H1 (cell line): Measurements from ENCODE around the gene WNT9B. TPM values are rescaled to one million over a fixed set of nuclear protein-coding genes. Genes with fewer than 3 reads are reported as not detected.

Experiments
- CTCF ChIA-PET: fragments of 300-600 bp; sonication (Branson Sonifier 250); formaldehyde crosslinking; loops from one replicate; lab custom pipeline; 2021; ENCODE audit not compliant: partially characterized antibody; lab: Charles Lee
- POLR2A ChIA-PET: fragments of 300-600 bp; sonication (Branson Sonifier 250); formaldehyde crosslinking; loops from one replicate; lab custom pipeline; 2021; ENCODE audit warnings: inconsistent platforms; ENCODE audit not compliant: partially characterized antibody; lab: Charles Lee
- DNase-seq, 2 experiments: peaks; one replicate each; pipeline versions ENCODE4 v3.0.0 to v3.0.0-alpha.2; 2010 to 2022; ENCODE audit warnings: low spot score in 2 of 2, low read depth in 1 of 2, mixed read lengths in 1 of 2
- FAIRE-seq: peaks from 2 replicates; lab custom pipeline; 2011; peaks lifted over from hg19 to GRCh38; lab: Jason Lieb, UNC
- H2AFZ ChIP-seq: 2 replicates; pipeline ENCODE4 v1.8.1; 2012; ENCODE audit warnings: low read length, inconsistent platforms
- H2AK5ac ChIP-seq: 2 replicates; pipeline ENCODE4 v1.6.1; 2013; ENCODE audit warnings: low read depth, low read length
- H2BK120ac ChIP-seq: replicated peaks from 2 replicates; pipeline ENCODE3; 2013; ENCODE audit warnings: low read depth, low read length, inconsistent platforms
- H2BK12ac ChIP-seq: 2 replicates; pipeline ENCODE4 v1.6.1; 2013; ENCODE audit warnings: low read depth, low read length
- H2BK15ac ChIP-seq: 2 replicates; pipeline ENCODE4 v1.6.1; 2013; ENCODE audit warnings: low read length
- H2BK20ac ChIP-seq: 2 replicates; pipeline ENCODE4 v1.6.1; 2013; ENCODE audit warnings: low read length
- H2BK5ac ChIP-seq: 2 replicates; pipeline ENCODE4 v1.6.1; 2013; ENCODE audit warnings: low read depth, low read length
- H3K14ac ChIP-seq: 2 replicates; pipeline ENCODE4 v1.6.1; 2013; ENCODE audit warnings: inconsistent platforms; ENCODE audit not compliant: insufficient read length
- H3K18ac ChIP-seq: 2 replicates; pipeline ENCODE4 v1.6.1; 2013; ENCODE audit warnings: low read length; ENCODE audit errors: extremely low read depth
- H3K23ac ChIP-seq: 2 replicates; pipeline ENCODE4 v1.6.1; 2013; ENCODE audit warnings: inconsistent platforms; ENCODE audit not compliant: insufficient read length
- H3K23me2 ChIP-seq: 2 replicates; pipeline ENCODE4 v1.6.1; 2013; ENCODE audit warnings: low read depth, low read length
- H3K27ac ChIP-seq: 2 replicates; pipeline ENCODE4 v1.6.1; 2011; ENCODE audit warnings: low read depth, low read length, inconsistent platforms
- H3K27me3 ChIP-seq, 4 experiments: replicated peaks in 1 of 4; 1 replicate in 1 of 4; 2 replicates in 3 of 4; pipeline versions ENCODE4 v1.6.1 to v1.8.1; 2011 to 2013; ENCODE audit warnings: low read length in 3 of 4, mild to moderate bottlenecking in 3 of 4, inconsistent platforms in 2 of 4, mixed read lengths in 2 of 4, moderate library complexity in 1 of 4; ENCODE audit not compliant: control insufficient read depth in 3 of 4, insufficient read depth in 3 of 4; ENCODE audit errors: extremely low read depth in 1 of 4
- H3K36me3 ChIP-seq, 4 experiments: 2 replicates each; pipeline versions ENCODE4 v1.6.1 to v1.8.1; 2011 to 2013; ENCODE audit warnings: mild to moderate bottlenecking in 4 of 4, low read length in 3 of 4, moderate library complexity in 2 of 4, control low read depth in 1 of 4, inconsistent platforms in 1 of 4; ENCODE audit not compliant: insufficient read depth in 4 of 4, control insufficient read depth in 2 of 4
- H3K4ac ChIP-seq: replicated peaks from 2 replicates; pipeline ENCODE3; 2013; ENCODE audit warnings: low read length, low read depth, mixed read lengths, inconsistent platforms; ENCODE audit not compliant: insufficient read length
- H3K4me1 ChIP-seq, 4 experiments: replicated peaks in 1 of 4; 1 replicate in 1 of 4; 2 replicates in 3 of 4; pipeline versions ENCODE4 v1.6.1 to v1.8.1; 2011 to 2013; ENCODE audit warnings: low read length in 3 of 4, inconsistent platforms in 2 of 4, mixed read lengths in 1 of 4; ENCODE audit not compliant: insufficient read depth in 4 of 4, control insufficient read depth in 3 of 4
- H3K4me2 ChIP-seq, 2 experiments: 2 replicates each; pipeline versions ENCODE4 v1.6.1 to v1.8.1; 2011 to 2013; ENCODE audit warnings: low read depth in 2 of 2, low read length in 2 of 2, control low read depth in 1 of 2, inconsistent platforms in 1 of 2, mild to moderate bottlenecking in 1 of 2; ENCODE audit not compliant: insufficient read depth in 1 of 2
- H3K4me3 ChIP-seq, 4 experiments: fragments of 200-600, 300-600 bp in 1 of 4; sonication (generic), shearing (Covaris generic), sonication (Bioruptor Twin) in 1 of 4; 2 replicates each; pipeline versions ENCODE4 v1.5.1 to v1.8.1; 2011 to 2016; ENCODE audit warnings: low read length in 4 of 4, low read depth in 3 of 4, control low read depth in 2 of 4, inconsistent platforms in 2 of 4, mild to moderate bottlenecking in 2 of 4, mixed read lengths in 1 of 4, moderate library complexity in 1 of 4; ENCODE audit not compliant: insufficient read depth in 2 of 4; ENCODE audit errors: extremely low read depth in 1 of 4
- H3K56ac ChIP-seq: replicated peaks from 2 replicates; pipeline ENCODE3; 2013; ENCODE audit warnings: low read depth, mild to moderate bottlenecking, mixed read lengths, low read length, inconsistent platforms; ENCODE audit not compliant: insufficient read length
- H3K79me1 ChIP-seq: 2 replicates; pipeline ENCODE4 v1.6.1; 2013; ENCODE audit warnings: low read depth, low read length, control low read depth
- H3K79me2 ChIP-seq, 2 experiments: 2 replicates each; pipeline versions ENCODE4 v1.6.1 to v1.8.1; 2012 to 2013; ENCODE audit warnings: low read length in 2 of 2, mild to moderate bottlenecking in 2 of 2, inconsistent platforms in 1 of 2; ENCODE audit not compliant: insufficient read depth in 2 of 2, control insufficient read depth in 1 of 2
- H3K9ac ChIP-seq, 4 experiments: replicated peaks in 1 of 4; 1 replicate in 1 of 4; 2 replicates in 3 of 4; pipeline versions ENCODE4 v1.6.1 to v1.8.1; 2011 to 2013; ENCODE audit warnings: low read depth in 3 of 4, low read length in 3 of 4, control low read depth in 2 of 4, mild to moderate bottlenecking in 2 of 4, moderate library complexity in 2 of 4, inconsistent platforms in 1 of 4; ENCODE audit errors: extremely low read depth in 1 of 4
- H3K9me3 ChIP-seq, 2 experiments: 2 replicates each; pipeline versions ENCODE4 v1.6.1 to v1.8.1; 2012 to 2013; ENCODE audit warnings: mild to moderate bottlenecking in 2 of 2, moderate library complexity in 2 of 2, control low read depth in 1 of 2, inconsistent platforms in 1 of 2, low read depth in 1 of 2, low read length in 1 of 2, mixed read lengths in 1 of 2; ENCODE audit not compliant: insufficient read depth in 2 of 2
- H4K20me1 ChIP-seq, 2 experiments: replicated peaks in 1 of 2; 2 replicates each; pipeline versions ENCODE3 to v1.8.1; 2011 to 2013; ENCODE audit warnings: inconsistent platforms in 2 of 2, low read length in 2 of 2, mild to moderate bottlenecking in 1 of 2; ENCODE audit not compliant: insufficient read depth in 2 of 2, control insufficient read depth in 1 of 2
- H4K5ac ChIP-seq: 2 replicates; pipeline ENCODE4 v1.6.1; 2013; ENCODE audit warnings: low read length, low read depth, mixed read lengths, inconsistent platforms; ENCODE audit not compliant: insufficient read length
- H4K8ac ChIP-seq: 2 replicates; pipeline ENCODE4 v1.8.0; 2013; ENCODE audit warnings: mild to moderate bottlenecking, moderate library complexity, low read length, inconsistent platforms; ENCODE audit not compliant: insufficient read depth; ENCODE audit errors: extremely low read depth
- H4K91ac ChIP-seq: replicated peaks from 2 replicates; pipeline ENCODE3; 2013; ENCODE audit warnings: low read length, mixed read lengths, inconsistent platforms; ENCODE audit not compliant: insufficient read length
- ASH2L ChIP-seq: fragments of 200-600, 300-600 bp; sonication (generic); IDR thresholded peaks from one replicate; pipeline ENCODE4 v1.7.1; 2017; ENCODE audit warnings: low read length
- WGBS, 2 experiments: shearing (Covaris generic) in 1 of 2; methylation state at CpG; one replicate each; pipeline versions ENCODE4 v1.1.6 to v1.1.7; 2013 to 2015; ENCODE audit warnings: low lambda C conversion rate in 2 of 2, mixed read lengths in 2 of 2, inconsistent platforms in 1 of 2, low coverage in 1 of 2, missing lambda C conversion rate in 1 of 2; ENCODE audit not compliant: insufficient replicate concordance in 2 of 2, insufficient coverage in 1 of 2, insufficient read length in 1 of 2; ENCODE audit errors: extremely low coverage in 1 of 2, missing lambda C conversion rate in 1 of 2; 5-methylcytosine and 5-hydroxymethylcytosine counted together
- polyA plus RNA-seq, 7 experiments: library from polyadenylated mRNA; depleted of rRNA in 3 of 7; stranded (reverse) in 5 of 7; unstranded in 2 of 7; fragments of >200 nt in 5 of 7; fragments of 200-250 nt in 2 of 7; gene quantifications; 1 replicate in 5 of 7; 2 replicates in 1 of 7; 4 replicates in 1 of 7; pipeline versions ENCODE4 v1.2.1 to v1.2.3, GENCODE V29; 2011 to 2013; ENCODE audit warnings: missing spikeins in 2 of 7, mixed read lengths in 2 of 7
- total RNA-seq: library from RNA; stranded (reverse); fragmentation: NEBNext Ultra II Directional; extraction: Animal tissue kit (Norgen Biotek cat#: 25700); gene quantifications from 2 replicates; pipeline ENCODE4 v1.2.1, GENCODE V29; 2021
- TF ChIP-seq, protein P1 (sequence below): IDR thresholded peaks from 2 replicates; pipeline ENCODE4 v1.6.1; 2012; ENCODE audit warnings: inconsistent platforms

The WNT9B gene
- total and polyA plus RNA-seq, 2 of the 8 experiments (the other 6 are each of a cell fraction or from before 2014, with no cell fraction given): 0.21 TPM; not detected in 1

DNA sequence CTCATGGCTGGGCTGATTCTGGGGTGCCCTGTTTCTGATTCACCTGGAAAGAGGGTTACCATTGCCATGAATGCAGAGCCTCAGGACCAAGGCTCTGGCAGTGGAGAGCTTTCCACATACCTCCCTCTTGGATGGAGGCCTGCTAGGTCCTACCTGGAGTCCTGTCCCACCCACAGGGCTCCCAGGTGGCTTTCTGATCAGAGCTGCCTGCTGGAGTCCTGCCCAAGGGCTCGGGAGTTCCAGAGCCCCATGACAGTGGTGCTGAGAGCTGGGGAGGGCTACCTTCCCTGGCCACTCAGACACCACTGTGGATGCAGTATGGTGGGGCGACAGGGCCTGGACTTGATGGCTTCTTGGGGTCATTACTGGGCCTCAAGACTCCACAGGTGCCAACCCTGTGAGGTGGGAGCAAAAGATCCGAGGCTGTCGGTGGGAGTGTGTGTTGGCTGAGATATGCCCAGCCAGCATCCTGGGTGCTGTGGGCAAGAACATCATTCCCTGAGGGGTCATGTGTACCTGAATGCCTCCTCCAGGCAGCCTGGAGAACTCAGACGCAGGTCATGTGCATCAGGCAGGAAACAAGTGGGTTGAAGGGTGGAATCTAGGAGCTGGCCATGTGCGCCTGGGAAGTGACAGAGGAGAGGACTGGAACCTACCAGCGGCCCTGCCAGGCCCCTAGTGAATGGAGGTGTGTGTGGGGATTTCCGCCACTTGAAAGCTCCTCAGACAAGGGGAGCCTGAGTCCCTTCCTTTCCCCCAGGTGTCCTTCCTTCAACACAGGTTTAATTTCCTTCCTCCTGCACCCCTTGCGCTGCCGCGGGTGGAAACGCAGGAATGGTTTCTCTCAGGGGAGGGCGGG, 30.6 kb upstream of the WNT9B start:
- Histone ChIP-seq H3K4me1 (peaks cover 0 to 36% (median 30%) of the 10 kb centered on the region in 4 experiments; a peak in 6 of 7 replicates), H4K8ac (no peak overlapping the region), H3K18ac (peak overlapping the region; percentile 93), H2BK15ac (peak overlapping the region; percentile 99; the same call in 1 of the 2 replicates), H4K5ac (no peak overlapping the region), H2BK12ac (peak overlapping the region; percentile 96; the same call in 1 of the 2 replicates), H3K9ac (no peak overlapping the region), H2BK5ac (peak overlapping the region; percentile 97; the same call in 1 of the 2 replicates), H2AK5ac (peak overlapping the region; percentile 66; the same call in 1 of the 2 replicates), H3K14ac (no peak overlapping the region), H3K79me1 (no peaks in the 10 kb centered on the region; the same call in 1 of the 2 replicates), H3K23me2 (peaks cover 23% of the 10 kb centered on the region; the same call in 1 of the 2 replicates), H3K4me3 (peak overlapping the region in 1 of 4 experiments; percentile 61; a peak in 3 of 8 replicates), H3K56ac (no peak overlapping the region), H3K79me2 (no peaks in the 10 kb centered on the region), H2AFZ (no peak overlapping the region), H3K4me2 (peak overlapping the region; percentile 92 to 96), H2BK20ac (peak overlapping the region; percentile 92; the same call in 1 of the 2 replicates), H3K23ac (no peak overlapping the region), H4K91ac (peak overlapping the region; percentile 92), H3K27me3 (peaks cover 37 to 74% (median 65%) of the 10 kb centered on the region in 4 experiments), H4K20me1 (peaks cover 0 to 2% of the 10 kb centered on the region in 2 experiments)
- CTCF ChIA-PET: interaction anchor here (0.8 to 2.9 kb wide), 10 partner anchors 8 to 55 kb away, joined by 3 to 14 read pairs (median 6); no protein-coding TSS in a partner anchor
- no peak for FAIRE-seq
- 36% methylated on average over 13 of the region's 13 CpGs; no CpG with 5 or more reads in 1 of the 2 experiments for WGBS, 2 experiments
- TF ChIP-seq, protein P1, sequence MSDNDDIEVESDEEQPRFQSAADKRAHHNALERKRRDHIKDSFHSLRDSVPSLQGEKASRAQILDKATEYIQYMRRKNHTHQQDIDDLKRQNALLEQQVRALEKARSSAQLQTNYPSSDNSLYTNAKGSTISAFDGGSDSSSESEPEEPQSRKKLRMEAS: 0 out of 2 replicates have a peak, but pooled peaks have one; percentile 6
- TF ChIP-seq ASH2L: no peak
- TF ChIP-seq, all 59 proteins: peak for 1
- Histone ChIP-seq H2BK120ac (peak overlapping the region; percentile 41), H3K36me3 (no peaks in the 10 kb centered on the region), H3K9me3 (no peaks in the 10 kb centered on the region), H3K4ac (peak overlapping the region; percentile 61), H3K27ac (no peak overlapping the region)
- DNase-seq: no peak
- POLR2A ChIA-PET: interaction anchor here (0.7 to 1.7 kb wide), 7 partner anchors 11 to 48 kb away, joined by 3 to 7 read pairs (median 3); no protein-coding TSS in a partner anchor
